GM12872 (cell line): Measurements from ENCODE around the gene PTPRN2.

ENCODE experiments used
- TF ChIP-seq, protein P1 (sequence below): IDR thresholded peaks from 3 replicates; pipeline ENCODE4 v1.5.1; 2011; ENCODE audit warnings: low read depth, mild to moderate bottlenecking, low read length, moderate library complexity; ENCODE audit not compliant: insufficient read depth

The PTPRN2 gene

DNA sequence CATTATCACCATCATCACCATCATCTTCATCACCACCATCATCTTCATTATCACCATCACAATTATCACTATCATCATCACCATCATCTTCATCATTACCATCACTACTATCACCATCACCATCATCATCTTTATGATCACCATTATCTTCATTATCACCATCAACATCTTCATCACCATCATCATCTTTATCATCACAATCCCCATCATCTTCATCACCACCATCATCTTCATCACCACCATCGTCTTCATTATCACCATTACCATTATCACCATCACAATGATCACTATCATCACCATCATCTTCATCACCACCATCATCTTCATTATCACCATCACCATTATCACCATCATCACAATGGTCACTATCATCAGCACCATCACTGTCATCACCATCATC, 621.1 kb downstream of the PTPRN2 start:
- TF ChIP-seq, protein P1, sequence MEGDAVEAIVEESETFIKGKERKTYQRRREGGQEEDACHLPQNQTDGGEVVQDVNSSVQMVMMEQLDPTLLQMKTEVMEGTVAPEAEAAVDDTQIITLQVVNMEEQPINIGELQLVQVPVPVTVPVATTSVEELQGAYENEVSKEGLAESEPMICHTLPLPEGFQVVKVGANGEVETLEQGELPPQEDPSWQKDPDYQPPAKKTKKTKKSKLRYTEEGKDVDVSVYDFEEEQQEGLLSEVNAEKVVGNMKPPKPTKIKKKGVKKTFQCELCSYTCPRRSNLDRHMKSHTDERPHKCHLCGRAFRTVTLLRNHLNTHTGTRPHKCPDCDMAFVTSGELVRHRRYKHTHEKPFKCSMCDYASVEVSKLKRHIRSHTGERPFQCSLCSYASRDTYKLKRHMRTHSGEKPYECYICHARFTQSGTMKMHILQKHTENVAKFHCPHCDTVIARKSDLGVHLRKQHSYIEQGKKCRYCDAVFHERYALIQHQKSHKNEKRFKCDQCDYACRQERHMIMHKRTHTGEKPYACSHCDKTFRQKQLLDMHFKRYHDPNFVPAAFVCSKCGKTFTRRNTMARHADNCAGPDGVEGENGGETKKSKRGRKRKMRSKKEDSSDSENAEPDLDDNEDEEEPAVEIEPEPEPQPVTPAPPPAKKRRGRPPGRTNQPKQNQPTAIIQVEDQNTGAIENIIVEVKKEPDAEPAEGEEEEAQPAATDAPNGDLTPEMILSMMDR = no peak

DNA sequence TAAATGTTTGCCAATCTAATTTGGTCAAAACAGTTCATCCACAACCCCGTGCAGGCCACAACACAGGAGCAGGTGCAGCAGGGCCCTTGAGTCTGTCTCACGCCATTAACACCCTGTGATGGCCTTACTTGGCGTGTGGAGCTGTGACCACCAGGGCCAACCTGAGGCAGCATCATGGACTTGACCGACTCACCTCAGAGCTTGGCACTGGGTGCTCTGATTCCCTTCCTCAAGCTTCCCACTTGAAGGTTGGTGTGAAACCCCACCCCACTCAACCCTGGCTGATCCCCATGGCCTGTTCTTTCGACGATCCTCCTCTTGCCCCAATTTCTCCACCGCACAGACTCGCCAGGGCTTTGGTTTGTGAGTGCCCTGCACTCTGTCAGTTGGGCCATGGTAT, 623.1 kb downstream of the PTPRN2 start:
- TF ChIP-seq, protein P1 = no peak

DNA sequence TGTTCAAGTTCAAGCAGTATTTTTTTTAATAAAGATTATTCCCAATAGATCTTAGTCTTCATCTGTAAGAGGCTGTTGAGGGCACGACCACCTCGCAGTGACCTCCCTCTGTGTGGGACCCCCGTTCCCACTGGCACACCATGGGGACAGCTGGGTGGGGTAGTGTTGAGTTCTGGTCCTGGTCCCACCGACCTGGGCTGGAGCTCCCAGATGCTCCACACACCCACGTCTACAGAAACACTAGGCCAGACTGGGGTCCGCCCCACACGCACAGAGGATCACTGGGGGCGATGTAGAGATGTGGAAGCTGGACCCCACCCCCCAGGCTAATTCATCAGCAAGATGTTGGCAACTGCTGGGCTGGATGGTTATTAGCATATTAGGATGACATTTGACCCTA, 623.6 kb downstream of the PTPRN2 start:
- TF ChIP-seq, protein P1 = no peak

DNA sequence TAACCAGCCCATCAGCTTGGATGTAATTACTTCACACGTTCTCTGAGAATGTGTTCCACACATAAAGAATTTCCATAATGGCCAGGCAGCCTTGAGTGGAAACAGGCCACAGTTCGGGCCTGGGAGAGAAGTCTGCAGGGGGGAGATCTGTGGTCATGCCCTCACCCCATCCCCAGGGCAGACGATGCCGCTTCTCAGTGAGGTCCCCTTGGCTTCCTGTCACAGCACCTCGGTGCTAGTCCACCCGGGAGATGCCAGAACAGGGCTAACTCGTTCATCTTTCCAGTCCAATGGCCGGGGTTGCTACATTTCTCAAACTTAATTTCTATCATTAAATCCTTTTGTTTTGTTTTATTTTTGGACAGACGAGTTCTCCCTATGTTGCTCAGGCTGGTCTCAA, 624.1 kb downstream of the PTPRN2 start:
- TF ChIP-seq, protein P1 = no peak

DNA sequence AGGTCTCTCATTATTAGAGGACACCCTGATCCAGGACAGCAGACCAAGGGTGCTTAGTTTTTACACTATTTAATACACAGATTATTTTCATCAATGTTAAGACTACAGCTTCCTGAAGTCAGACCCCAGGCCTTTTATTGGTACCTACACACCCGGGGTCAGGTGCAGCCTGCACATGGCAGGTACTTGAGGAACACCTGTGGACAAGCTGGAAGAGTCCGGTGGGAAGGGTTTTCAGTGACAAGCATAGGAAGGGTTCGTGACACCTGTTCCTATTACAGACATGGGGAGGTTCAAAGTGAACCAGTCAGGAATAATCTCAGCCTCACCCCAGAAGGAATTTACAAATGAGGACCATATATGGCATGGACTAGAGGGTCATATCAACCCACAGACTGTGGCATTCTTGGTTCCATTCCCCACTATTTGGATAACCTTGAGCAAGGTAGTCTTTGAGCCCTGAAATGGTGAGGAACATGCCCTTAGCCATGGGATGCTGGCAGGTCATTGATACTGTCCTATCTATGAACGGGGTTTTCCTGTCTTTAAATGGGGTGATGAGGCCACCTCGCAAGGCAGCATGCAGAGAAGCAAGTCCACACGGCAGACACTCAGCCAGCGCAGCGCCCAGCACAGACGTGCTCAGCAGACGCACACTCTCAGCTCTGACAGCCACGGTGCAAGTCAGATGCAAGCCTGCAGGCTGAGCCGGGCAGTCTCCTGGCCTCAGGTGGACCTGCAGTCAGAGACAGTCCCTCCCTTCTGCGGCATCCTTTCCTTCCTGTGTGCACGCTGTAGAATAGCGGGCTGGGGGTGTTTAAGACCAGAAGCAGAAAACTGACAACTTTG, 624.9 kb downstream of the PTPRN2 start:
- TF ChIP-seq, protein P1 = no peak

DNA sequence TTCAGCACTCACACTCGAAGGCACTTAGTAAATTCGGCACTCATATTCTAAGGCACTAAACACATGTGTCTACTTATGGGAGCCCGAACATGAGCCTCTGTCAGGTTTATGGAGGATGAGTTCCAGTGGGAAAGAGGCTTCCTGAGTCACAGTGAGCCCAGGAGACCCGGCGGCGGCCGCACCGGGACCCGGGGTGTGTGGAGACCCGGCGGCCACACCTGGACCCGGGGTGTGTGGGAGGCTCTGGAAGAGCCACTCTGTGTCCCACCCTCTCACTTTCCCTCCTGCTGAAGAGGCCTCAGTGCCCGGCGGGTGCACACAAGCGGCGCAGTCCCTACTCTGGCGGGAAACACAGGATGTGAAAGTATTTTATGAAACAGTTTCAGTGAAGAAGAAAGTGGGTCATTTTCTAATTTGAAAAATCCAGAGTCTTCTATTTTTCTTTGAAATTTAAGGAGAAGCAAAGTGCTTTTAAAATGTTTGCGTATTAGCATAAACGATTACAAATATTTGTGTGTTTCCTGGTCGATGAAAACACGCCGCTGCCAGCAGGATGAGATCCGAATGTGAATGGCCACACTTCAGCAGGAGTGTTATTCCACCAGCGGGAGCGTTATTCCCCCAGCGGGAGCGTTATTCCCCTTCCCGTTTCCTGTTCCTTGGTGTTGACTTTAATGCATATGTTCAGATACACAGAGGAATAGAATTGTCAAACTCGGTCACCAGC, 625.7 kb downstream of the PTPRN2 start:
- TF ChIP-seq, protein P1 = no peak

DNA sequence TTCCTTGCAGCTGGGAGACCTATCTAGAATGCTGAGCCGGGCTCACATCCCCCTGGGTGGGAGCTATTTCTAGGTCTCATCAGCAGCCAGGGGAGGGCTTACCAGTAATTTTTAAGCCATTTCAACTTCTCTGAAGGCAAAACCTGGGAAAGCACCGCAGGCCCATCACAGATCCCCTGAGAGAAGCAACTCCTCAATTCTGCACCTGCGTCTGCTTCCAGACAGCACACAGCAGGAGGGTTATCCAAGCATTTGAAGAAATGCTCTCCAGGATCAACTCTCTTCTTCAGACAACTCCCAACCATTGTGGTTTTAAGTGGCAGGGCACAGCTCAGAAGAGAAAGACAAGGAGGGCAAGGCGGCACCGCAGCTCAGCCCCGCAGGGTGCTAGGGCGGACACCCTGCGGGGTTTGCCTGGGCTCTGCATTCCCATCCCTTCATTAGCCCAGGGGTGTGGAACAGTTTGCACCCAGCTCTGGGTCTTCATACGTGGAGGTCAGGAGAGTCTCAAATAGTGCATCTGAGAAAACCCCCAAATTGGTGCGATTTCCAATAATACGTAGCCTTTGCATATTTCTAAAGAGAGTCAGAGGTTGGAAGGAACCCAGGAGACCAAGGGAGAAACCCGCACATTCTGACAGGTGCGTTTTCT, 632.1 kb downstream of the PTPRN2 start:
- TF ChIP-seq, protein P1 = no peak
